HG03565 (cell line): Measurements from ENCODE around the gene EPHB1.
A peak's percentile ranks its signal among the peaks of the same experiment; 100 is the strongest.

Experiments used
- ATAC-seq: cut with Tn5 transposase; IDR thresholded peaks from one replicate; pipeline ENCODE4 v1.9.1; 2021; ENCODE audit warnings: mild to moderate bottlenecking, moderate library complexity; ENCODE audit not compliant: unreplicated experiment

The EPHB1 gene

GRCh38 chr3:134807189-134807588 is 12.1 kb downstream of the EPHB1 start:
- ATAC-seq, result no peak

GRCh38 chr3:134808835-134809234 is 13.8 kb downstream of the EPHB1 start:
- ATAC-seq, result no peak

DNA sequence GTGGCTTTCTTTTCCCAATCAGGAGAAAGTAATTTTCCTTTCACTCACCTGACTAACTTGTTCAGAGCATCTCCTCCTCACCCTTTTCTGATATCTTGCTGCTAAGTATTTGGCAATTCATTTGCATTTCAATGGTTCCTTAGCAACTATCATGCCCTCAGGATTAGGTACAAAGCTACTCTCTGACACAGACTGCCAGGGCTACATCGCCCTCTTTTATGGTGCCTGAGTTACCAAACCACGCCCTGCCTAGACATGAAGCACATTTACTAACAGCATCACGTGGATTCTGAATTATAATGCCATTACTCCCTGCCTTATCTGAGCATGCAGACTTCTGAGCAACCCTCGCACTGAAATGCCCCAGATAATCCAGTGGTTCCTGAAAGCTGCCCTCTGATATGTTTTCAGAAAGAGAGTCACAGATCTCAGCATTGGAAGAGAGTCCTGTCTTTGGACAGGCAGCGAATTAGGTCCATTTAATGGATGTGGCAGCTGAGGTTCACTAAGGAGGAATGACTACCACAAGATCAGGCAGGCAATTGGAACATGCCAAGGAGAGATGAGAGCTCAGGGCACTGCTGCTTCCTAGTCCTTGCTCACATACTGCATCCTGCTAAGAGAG is 14.5 kb downstream of the EPHB1 start:
- ATAC-seq, result no peak

DNA sequence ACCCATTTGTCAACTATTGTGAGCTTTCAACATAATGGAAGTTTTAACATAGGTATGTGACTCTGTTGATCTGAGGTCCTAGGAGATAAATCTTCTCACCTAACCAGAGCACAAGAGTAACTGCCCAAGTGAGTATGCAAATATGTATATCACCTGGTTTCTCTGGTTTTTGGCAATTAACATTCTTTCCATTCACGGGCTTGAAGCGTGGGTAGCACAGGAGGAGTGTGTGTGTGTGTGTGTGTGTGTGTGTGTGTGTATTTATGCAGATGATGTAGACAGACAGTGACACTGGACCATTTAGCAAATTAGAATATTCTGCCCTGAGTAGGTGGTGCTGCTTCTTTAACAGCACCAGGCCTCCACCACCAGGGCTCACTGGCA is 15.0 kb downstream of the EPHB1 start:
- ATAC-seq, result peak; percentile 50

- ATAC-seq, result no peak
Observed at GRCh38 chr3:134810850-134811249, 15.8 kb downstream of the EPHB1 start.

GRCh38 chr3:134813618-134814017 is 18.6 kb downstream of the EPHB1 start:
- no peak for ATAC-seq

GRCh38 chr3:134815519-134815918 is 20.5 kb downstream of the EPHB1 start:
- ATAC-seq, result no peak

- no peak for ATAC-seq
Observed at GRCh38 chr3:134816623-134817022, 21.6 kb downstream of the EPHB1 start.

- ATAC-seq, result no peak
Observed at GRCh38 chr3:134817297-134817696, 22.2 kb downstream of the EPHB1 start.

DNA sequence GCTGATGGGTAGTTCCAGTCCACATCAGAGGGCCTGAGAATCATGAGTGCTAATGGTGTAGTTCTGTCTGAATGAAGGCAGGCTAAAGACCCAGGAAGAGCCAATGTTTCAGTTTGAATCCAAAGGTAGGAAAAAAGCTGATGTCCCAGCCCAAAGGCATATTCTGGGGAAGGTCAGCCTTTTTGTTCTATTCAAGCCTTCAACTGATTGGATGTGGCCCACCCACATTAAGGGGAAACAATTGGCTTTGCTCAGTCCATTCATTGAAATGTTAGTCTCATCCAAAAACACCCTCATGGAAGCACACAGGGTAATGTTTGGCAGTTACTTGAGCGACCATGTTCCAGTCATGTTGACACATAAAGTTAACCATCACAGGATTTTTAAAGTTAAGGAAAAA is 25.9 kb downstream of the EPHB1 start:
- no peak for ATAC-seq

DNA sequence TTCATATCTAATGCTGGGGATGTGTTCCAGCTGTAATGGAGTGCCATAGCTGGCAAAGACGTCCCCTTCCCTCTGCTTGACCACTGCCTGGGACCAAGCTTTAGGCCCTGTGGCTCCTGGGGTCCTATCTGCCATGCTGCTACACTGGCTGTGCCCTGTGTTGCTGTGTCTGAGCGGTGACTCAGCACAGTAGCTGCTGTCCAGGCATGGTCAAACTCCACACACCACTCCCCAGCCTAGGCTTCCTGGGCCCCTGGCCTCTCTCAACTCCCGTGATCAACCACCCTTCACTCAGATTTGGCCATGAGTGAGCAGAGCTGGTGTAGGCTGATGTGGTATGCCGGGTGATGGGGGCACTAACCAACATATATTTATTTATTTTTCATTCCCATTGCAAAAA is 27.0 kb downstream of the EPHB1 start:
- ATAC-seq, result no peak

DNA sequence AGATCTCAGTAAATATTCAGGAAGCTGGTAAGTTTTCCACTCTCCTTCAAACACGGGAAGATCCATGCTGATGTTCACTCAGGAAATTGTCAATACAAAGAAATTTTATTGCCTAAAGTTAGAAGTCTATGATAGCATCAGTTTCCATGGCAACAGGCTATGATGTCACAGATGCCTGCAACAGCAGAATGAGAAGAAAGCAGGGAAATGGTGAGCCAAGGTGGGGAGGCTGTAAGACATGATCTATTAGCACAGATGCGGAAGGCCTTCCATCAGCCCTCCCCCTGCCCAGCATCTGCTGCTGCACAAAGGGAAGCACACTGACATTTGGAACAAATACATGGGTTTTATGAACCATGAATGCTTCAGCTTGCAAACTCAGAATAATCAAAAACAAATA is 28.6 kb downstream of the EPHB1 start:
- no peak for ATAC-seq

DNA sequence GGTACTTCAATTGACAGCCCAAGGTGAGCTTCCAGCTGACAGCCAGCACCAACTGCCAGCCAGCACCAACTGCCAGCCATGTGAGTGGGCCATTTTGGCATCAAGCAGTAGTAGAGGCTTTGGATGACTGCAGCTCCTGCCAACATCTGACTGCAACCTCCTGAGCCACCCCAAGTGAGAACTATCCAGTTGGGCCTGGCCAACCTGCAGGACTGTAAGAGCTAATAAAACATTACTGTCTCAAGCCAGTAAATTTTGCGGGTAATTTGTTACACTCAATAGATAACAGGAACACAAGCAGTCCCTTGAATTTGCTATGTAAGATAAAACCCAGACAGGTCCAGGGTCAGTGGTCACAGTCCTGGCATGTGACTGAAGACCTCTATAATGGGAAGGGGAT is 29.7 kb downstream of the EPHB1 start:
- no peak for ATAC-seq

DNA sequence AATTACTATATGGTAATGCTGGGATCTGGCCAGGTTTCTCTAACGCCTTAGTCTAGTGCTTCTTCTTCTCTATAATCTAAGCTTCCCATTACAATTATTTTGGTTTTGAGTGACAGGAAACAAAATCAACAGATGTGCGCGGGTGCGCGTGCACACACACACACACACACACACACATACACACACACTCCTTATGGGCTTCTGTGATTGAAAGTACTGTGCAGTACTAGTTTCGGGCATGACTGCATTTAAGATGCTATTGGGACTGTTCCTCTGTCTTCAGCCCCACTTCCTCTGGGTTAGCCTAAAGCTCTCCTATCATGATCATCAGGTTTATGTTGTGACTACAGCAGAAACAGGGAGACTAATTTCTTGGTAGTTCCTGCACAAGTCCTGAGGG is 32.2 kb downstream of the EPHB1 start:
- ATAC-seq, result no peak

DNA sequence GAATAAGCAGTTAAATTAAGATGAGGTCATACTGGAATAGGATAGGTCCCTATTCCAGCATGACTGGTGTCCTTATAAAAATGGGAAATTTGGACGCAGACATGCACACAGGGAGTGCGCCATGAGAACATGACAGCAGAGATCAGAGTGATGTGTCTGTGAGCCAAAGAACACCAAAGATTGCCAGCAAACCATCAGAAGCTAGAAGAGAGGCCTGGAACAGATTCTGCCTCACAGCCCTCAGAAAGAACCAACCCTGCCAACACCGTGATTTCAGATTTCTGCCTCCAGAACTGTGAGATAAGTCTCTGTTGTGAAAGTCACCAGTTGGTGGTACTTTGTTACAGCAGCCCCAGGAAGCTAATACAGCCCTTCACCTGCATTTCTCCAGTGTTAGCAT is 34.7 kb downstream of the EPHB1 start:
- ATAC-seq, result no peak

GRCh38 chr3:134832585-134832984 is 37.5 kb downstream of the EPHB1 start:
- ATAC-seq, result no peak

DNA sequence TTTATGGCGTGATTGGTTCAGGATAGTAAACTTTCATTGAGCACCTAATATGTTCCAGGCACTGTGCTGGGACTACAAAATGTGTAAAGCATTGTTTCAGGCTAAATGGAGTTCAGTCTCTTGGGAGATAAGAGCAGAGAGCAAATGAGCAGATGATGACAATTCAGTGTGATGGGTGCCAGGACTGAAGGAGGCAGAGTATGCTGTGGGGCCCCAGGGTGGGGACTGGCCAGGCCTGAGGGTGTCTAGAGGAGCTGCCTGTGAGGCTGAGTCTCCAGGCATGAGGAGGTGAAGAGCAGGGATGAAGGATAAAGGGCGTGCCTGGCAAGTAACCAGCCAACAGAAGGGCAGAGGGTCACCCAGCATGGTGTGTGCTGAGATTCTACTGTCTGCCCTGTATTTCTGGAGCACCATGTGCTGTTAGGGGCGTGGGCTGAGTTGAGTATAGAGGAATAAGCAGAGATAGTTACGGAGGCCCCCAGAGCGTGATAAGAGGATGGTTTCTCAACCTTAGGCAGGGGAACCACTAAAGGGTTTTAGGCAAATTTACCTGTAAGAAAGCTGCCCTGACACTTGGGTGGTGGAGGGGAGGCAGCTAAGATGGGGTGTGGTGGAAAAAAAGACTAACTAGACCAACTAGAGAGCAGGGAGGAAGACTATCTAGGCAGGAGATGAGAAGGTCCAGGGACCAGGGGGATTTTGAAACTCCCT is 38.5 kb downstream of the EPHB1 start:
- no peak for ATAC-seq

DNA sequence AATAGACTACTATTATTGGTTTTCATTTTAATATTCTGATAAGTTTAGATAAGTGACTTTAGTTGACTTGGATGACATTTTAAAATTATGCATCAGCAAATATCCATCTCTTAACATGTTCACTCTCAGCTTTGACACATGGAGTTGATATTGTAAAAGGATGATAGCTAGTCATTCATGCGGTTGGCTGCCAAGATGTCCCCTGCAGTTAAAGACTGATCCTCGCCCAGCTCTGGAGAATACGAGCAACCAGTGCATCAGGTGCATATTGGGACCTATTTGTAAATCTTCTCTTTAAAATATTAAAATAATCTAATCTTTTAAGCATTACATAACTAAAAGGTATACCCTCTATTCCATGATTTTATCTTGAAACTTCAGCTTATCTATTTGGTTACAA is 41.9 kb downstream of the EPHB1 start:
- ATAC-seq, result no peak

DNA sequence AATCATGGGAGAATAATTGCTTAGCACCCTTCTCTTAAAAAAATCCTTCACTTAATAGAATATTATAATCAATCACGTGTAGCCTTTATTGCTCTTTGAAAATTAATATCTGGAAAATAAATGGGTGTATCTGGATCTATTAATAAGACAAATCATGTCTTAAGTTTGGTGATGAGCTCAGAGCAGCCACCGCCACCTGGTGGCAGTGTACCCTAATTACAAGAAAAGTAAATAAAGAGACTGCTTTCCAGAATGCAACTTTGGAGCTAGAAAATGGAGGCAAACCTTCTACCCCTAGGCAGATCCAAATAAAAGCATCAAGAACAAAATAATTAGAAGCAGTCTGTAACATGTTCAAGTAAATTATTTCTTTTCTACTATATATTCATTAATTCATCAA is 43.5 kb downstream of the EPHB1 start:
- ATAC-seq, result no peak

GRCh38 chr3:134839422-134839821 is 44.4 kb downstream of the EPHB1 start:
- ATAC-seq, result no peak

DNA sequence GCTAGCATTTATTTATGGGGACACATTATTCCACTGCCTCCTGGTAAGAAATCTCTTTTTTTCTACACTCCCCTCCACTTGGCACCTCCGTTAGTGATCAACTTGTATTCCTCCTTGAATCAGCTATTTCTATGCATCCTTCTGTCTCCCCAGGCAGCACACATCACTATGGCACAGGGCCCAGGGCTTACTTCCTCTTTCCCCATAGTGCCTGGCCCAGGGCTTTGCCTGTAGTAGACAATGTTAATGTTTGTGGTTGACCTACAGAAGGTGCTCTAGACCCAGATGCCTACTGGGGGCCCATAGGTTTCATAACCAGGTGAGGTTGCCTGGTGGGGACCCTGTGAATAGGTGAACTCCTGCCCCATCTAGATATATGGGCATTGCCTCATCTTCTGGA is 44.9 kb downstream of the EPHB1 start:
- ATAC-seq, result peak; percentile 59

GRCh38 chr3:134840459-134840858 is 45.4 kb downstream of the EPHB1 start:
- ATAC-seq, result no peak

- ATAC-seq, result no peak
Observed at GRCh38 chr3:134846084-134846483, 51.0 kb downstream of the EPHB1 start.
